K562 (cell line): ENCODE data around the gene CALHM2. TPM values are rescaled to one million over a fixed set of nuclear protein-coding genes. Genes with fewer than 3 reads are reported as not detected.

Experiments used
- ATAC-seq: fragments of 200-7000 bp; cut with Tn5 transposase; 3 replicates; pipeline ENCODE4 v1.9.1; 2020; ENCODE audit warnings: moderate library complexity
- BruUV-seq: library from RNA; stranded (reverse); fragments of 400-500 nt; replicated peaks from 2 replicates; lab custom pipeline; 2021; lab: Mats Ljungman, UMichigan
- CTCF ChIA-PET: fragments of 300-600 bp; formaldehyde crosslinking; extraction: SDS; loops from one replicate; lab custom pipeline; 2021; ENCODE audit warnings: low intra/inter-chr PET ratio; lab: Yijun Ruan, JAX
- POLR2A ChIA-PET: fragments of 300-600, 350-650 bp; sonication (Branson Sonifier 250); formaldehyde crosslinking; extraction: SDS; loops from one replicate; lab custom pipeline; 2021; ENCODE audit warnings: antibody characterized with exemption, inconsistent platforms; lab: Yijun Ruan, JAX
- DNase-seq, 4 experiments: peaks; one replicate each; pipeline versions ENCODE4 v3.0.0 to v3.0.0-alpha.2; 2011 to 2018; ENCODE audit warnings: low spot score in 3 of 4, mixed read lengths in 3 of 4; ENCODE audit errors: extremely low read depth in 1 of 4
- FAIRE-seq: peaks from 2 replicates; lab custom pipeline; 2011; peaks lifted over from hg19 to GRCh38; lab: Jason Lieb, UNC
- H2AFZ ChIP-seq: 2 replicates; pipeline ENCODE4 v1.6.0; 2011; ENCODE audit warnings: low read depth, low read length, control low read depth, inconsistent platforms
- H3K27ac ChIP-seq: fragments of 200-600 bp; 3 replicates; pipeline ENCODE4 v1.8.0; 2011; ENCODE audit warnings: low read depth, mild to moderate bottlenecking, control low read depth, inconsistent platforms, low read length, moderate library complexity, mixed read lengths; ENCODE audit errors: extremely low read depth
- H3K27me3 ChIP-seq, 2 experiments: fragments of 300-600 bp in 1 of 2; 2 replicates in 1 of 2; 3 replicates in 1 of 2; pipeline versions ENCODE4 v1.6.0 to v1.8.0; 2011; ENCODE audit warnings: inconsistent platforms in 2 of 2, low read length in 2 of 2, mild to moderate bottlenecking in 1 of 2, mixed read lengths in 1 of 2, moderate library complexity in 1 of 2; ENCODE audit not compliant: control insufficient read depth in 2 of 2, insufficient read depth in 2 of 2
- H3K36me3 ChIP-seq: fragments of 300-600 bp; 3 replicates; pipeline ENCODE4 v1.8.0; 2011; ENCODE audit warnings: mild to moderate bottlenecking, low read length, inconsistent platforms; ENCODE audit not compliant: control insufficient read depth, insufficient read depth
- H3K4me1 ChIP-seq, 2 experiments: fragments of 200-600 bp in 1 of 2; replicated peaks in 1 of 2; 2 replicates in 1 of 2; 3 replicates in 1 of 2; pipeline versions ENCODE4 v1.5.1 to v1.8.0; 2011; ENCODE audit warnings: inconsistent platforms in 2 of 2, low read length in 2 of 2, mild to moderate bottlenecking in 1 of 2, mixed read lengths in 1 of 2, moderate library complexity in 1 of 2; ENCODE audit not compliant: control insufficient read depth in 2 of 2, insufficient read depth in 2 of 2
- H3K4me2 ChIP-seq: 2 replicates; pipeline ENCODE4 v1.6.1; 2011; ENCODE audit warnings: low read length, control low read depth, inconsistent platforms, mixed read lengths; ENCODE audit not compliant: insufficient read depth
- H3K4me3 ChIP-seq: fragments of 200-600 bp; sonication (generic), shearing (Covaris generic); 2 replicates; pipeline ENCODE4 v1.5.1; 2016; ENCODE audit warnings: control low read depth, inconsistent platforms
- H3K79me2 ChIP-seq: fragments of 200-600 bp; 3 replicates; pipeline ENCODE4 v1.8.0; 2011; ENCODE audit warnings: low read length, inconsistent platforms; ENCODE audit not compliant: control insufficient read depth, insufficient read depth
- H3K9ac ChIP-seq, 2 experiments: 2 replicates each; pipeline versions ENCODE4 v1.6.0 to v1.6.1; 2011; ENCODE audit warnings: low read depth in 2 of 2, low read length in 2 of 2, control low read depth in 1 of 2, inconsistent platforms in 1 of 2, mild to moderate bottlenecking in 1 of 2, mixed read lengths in 1 of 2; ENCODE audit not compliant: insufficient read depth in 1 of 2
- H3K9me1 ChIP-seq: one replicate; pipeline ENCODE4 v1.6.0; 2011; ENCODE audit warnings: inconsistent platforms, mild to moderate bottlenecking, low read length, moderate library complexity; ENCODE audit not compliant: control insufficient read depth, insufficient read depth
- H3K9me3 ChIP-seq: replicated peaks from 2 replicates; pipeline ENCODE4 v1.5.1; 2011; ENCODE audit warnings: low read depth, low read length, inconsistent platforms; ENCODE audit not compliant: control insufficient read depth, insufficient read depth
- H4K20me1 ChIP-seq: replicated peaks from 2 replicates; pipeline ENCODE4 v1.6.1; 2011; ENCODE audit warnings: low read length, inconsistent platforms, mixed read lengths; ENCODE audit not compliant: control insufficient read depth, insufficient read depth
- BRD9 ChIP-seq: fragments of 450-650 bp; IDR thresholded peaks from 2 replicates; pipeline ENCODE4 v1.6.1; 2018; ENCODE audit warnings: low read depth; ENCODE audit not compliant: partially characterized antibody
- NR2C2 ChIP-seq, 2 experiments: fragments of 200-800 bp in 1 of 2; sonication (Bioruptor generic) in 1 of 2; sonication (generic) in 1 of 2; formaldehyde crosslinking in 1 of 2; IDR thresholded peaks; 2 replicates each; pipeline versions ENCODE4 v1.6.1 to v1.8.0; 2016 to 2022; ENCODE audit warnings: mild to moderate bottlenecking in 1 of 2, missing compliant biosample characterization in 1 of 2, missing genetic modification characterization in 1 of 2, missing genetic modification reagents in 1 of 2
- NR3C1 ChIP-seq: sonication (generic); formaldehyde crosslinking; IDR thresholded peaks from 2 replicates; pipeline ENCODE4 v1.8.1; 2022; ENCODE audit warnings: missing genetic modification reagents
- PREB ChIP-seq: sonication (generic); formaldehyde crosslinking; IDR thresholded peaks from 2 replicates; pipeline ENCODE4 v1.8.1; 2023; ENCODE audit warnings: mild to moderate bottlenecking, missing genetic modification reagents
- ZBTB8A ChIP-seq: fragments of 450-650 bp; IDR thresholded peaks from 2 replicates; pipeline ENCODE4 v1.6.1; 2018; ENCODE audit warnings: mild to moderate bottlenecking, moderate library complexity; ENCODE audit not compliant: partially characterized antibody
- ZNF140 ChIP-seq: fragments of 250-450 bp; sonication (Bioruptor Pico); IDR thresholded peaks from 2 replicates; pipeline ENCODE4 v1.8.0; 2021; ENCODE audit warnings: moderate library complexity, mild to moderate bottlenecking, inconsistent platforms
- ZNF431 ChIP-seq: sonication (generic); formaldehyde crosslinking; IDR thresholded peaks from 2 replicates; pipeline ENCODE4 v1.8.0; 2022; ENCODE audit warnings: mild to moderate bottlenecking, missing genetic modification reagents
- ZNF445 ChIP-seq: fragments of 250-450 bp; sonication (Bioruptor Pico); IDR thresholded peaks from 2 replicates; pipeline ENCODE4 v1.4.0; 2020; ENCODE audit warnings: low read depth, mild to moderate bottlenecking, moderate library complexity
- WGBS: fragments of 100-300 bp; shearing (Covaris generic); methylation state at CpG from one replicate; pipeline ENCODE4 v1.1.6; 2016; ENCODE audit warnings: low coverage, mixed read lengths; ENCODE audit not compliant: insufficient coverage; ENCODE audit errors: missing lambda C conversion rate; 5-methylcytosine and 5-hydroxymethylcytosine counted together
- in situ Hi-C: fragments of 300-500 bp; cut with MboI; formaldehyde crosslinking; loops from 4 replicates; pipeline ENCODE4 v1.15.0; 2018; ENCODE audit warnings: inconsistent platforms, mixed read lengths
- intact Hi-C: fragments of 100-400 bp; cut with micrococcal nuclease; formaldehyde crosslinking; loops from 2 replicates; pipeline ENCODE4 v1.14.2; 2022
- polyA plus RNA-seq, 8 experiments: library from polyadenylated mRNA; depleted of rRNA in 4 of 8; stranded (reverse) in 5 of 8; unstranded in 3 of 8; fragments of >200 nt; fragmentation: Nextera tagmentation in 2 of 8; fragmentation: Illumina TruSeq in 1 of 8; extraction: Ambion mirVana in 2 of 8; extraction: Trizol in 1 of 8; gene quantifications; 2 replicates each; pipeline versions ENCODE4 v1.2.1 to v1.2.3, GENCODE V29; 2011 to 2014; ENCODE audit warnings: inconsistent platforms in 1 of 8, missing spikeins in 1 of 8
- total RNA-seq, 7 experiments: library from RNA; depleted of rRNA in 6 of 7; stranded (reverse); fragments of >200 nt in 6 of 7; fragmentation: Illumina TruSeq in 2 of 7; extraction: Trizol in 2 of 7; gene quantifications; 2 replicates each; pipeline versions ENCODE4 v1.2.1 to v1.2.3, GENCODE V29; 2011 to 2021; ENCODE audit warnings: low replicate concordance in 1 of 7

Gene CALHM2
- total and polyA plus RNA-seq, 9 of the 15 experiments (the other 6 are each of a cell fraction or from before 2014, with no cell fraction given), result 0.08 to 0.14 (median 0.13) TPM; not detected in 6

GRCh38 chr10:103454026-103454425 lies 1.9 kb upstream of the CALHM2 start:
- CTCF ChIA-PET, result no interaction called here
- Histone ChIP-seq H3K9ac (no peak overlapping the region), H3K27ac (no peak overlapping the region), H3K4me2 (no peak overlapping the region), H2AFZ (no peak overlapping the region), H3K27me3 (no peaks in the 10 kb centered on the region), H3K79me2 (no peaks in the 10 kb centered on the region), H3K4me1 (peaks cover 2 to 27% of the 10 kb centered on the region in 2 experiments; a peak in 3 of 5 replicates), H3K9me1 (no peaks in the 10 kb centered on the region), H4K20me1 (no peaks in the 10 kb centered on the region; the same call in 1 of the 2 replicates), H3K4me3 (no peak overlapping the region), H3K9me3 (no peaks in the 10 kb centered on the region), H3K36me3 (no peaks in the 10 kb centered on the region)
- BruUV-seq, result no TSS peak
- DNase-seq (no peak), ATAC-seq (no peak), FAIRE-seq (no peak)
- POLR2A ChIA-PET, result interaction anchor here (0.9 to 1.6 kb wide), 2 partner anchors 9 to 11 kb away, joined by 4 to 6 read pairs; no protein-coding TSS in a partner anchor
- no peak for TF ChIP-seq ZNF445 (CRISPR knock-in tag)
- no peak for TF ChIP-seq BRD9
- no peak for TF ChIP-seq ZBTB8A
- no peak for TF ChIP-seq NR3C1
- no peak for TF ChIP-seq PREB (CRISPR knock-in tag)
- TF ChIP-seq ZNF140 (CRISPR knock-in tag), result no peak
- TF ChIP-seq NR2C2 (CRISPR knock-in tag; IDR thresholded peaks at IDR 0.05), result no peak
- TF ChIP-seq NR2C2 (tag; IDR thresholded peaks at IDR 0.05), result no peak
- no peak for TF ChIP-seq ZNF431 (CRISPR knock-in tag)
- in situ Hi-C loops, result no loop called here
- intact Hi-C loops, result no loop called here
- 21% methylated on average over 4 of the region's 4 CpGs for WGBS
